ENCODE results near the gene FLAD1.

Gene FLAD1

GRCh38 chr1:155026588-155026987, 43.4 kb downstream of the FLAD1 start (continued):
- TF ChIP-seq ZNF311 (tag by site-specific recombination; IDR thresholded peaks at IDR 0.05; ENCODE audit: borderline replicate concordance): no peak

GRCh38 chr1:155029513-155030242, 46.5 kb downstream of the FLAD1 start:
- H3K9me3 ChIP-seq (ENCODE audit: control insufficient read depth, insufficient read depth, low read depth, low read length): no peaks in the 10 kb centered on the region
- CTCF ChIA-PET: interaction anchor here (0.7 to 1.4 kb wide), 5 partner anchors 8 to 143 kb away, joined by 3 to 6 read pairs (median 4); partner anchors contain the start of genes FLAD1 and KRTCAP2
- H3K36me3 ChIP-seq (ENCODE audit: control insufficient read depth in 2 of 2, insufficient read depth in 1 of 2, low read length in 2 of 2): no peaks in the 10 kb centered on the region
- H3K4me3 ChIP-seq (ENCODE audit: low read depth, low read length): no peak overlapping the region
- H3K4me1 ChIP-seq (ENCODE audit: control insufficient read depth, insufficient read depth, low read length): no peaks in the 10 kb centered on the region
- no peak overlapping the region for H3K27ac ChIP-seq (ENCODE audit: extremely low read depth, low read depth, low read length)
- no peak for TF ChIP-seq ZNF555 (tag by site-specific recombination; conservative IDR thresholded peaks at IDR 0.05)
- TF ChIP-seq ZNF138 (tag by site-specific recombination; IDR thresholded peaks at IDR 0.05; ENCODE audit: borderline replicate concordance): no peak
- no peak for TF ChIP-seq KLF10 (tag by site-specific recombination; IDR thresholded peaks at IDR 0.05)
- no peak for TF ChIP-seq ZNF529 (tag by site-specific recombination; IDR thresholded peaks at IDR 0.05; ENCODE audit: insufficient replicate concordance)
- TF ChIP-seq SCRT1 (tag by site-specific recombination; IDR thresholded peaks at IDR 0.05; ENCODE audit: borderline replicate concordance): no peak
- no peak for TF ChIP-seq SCRT2 (tag by site-specific recombination; IDR thresholded peaks at IDR 0.05)
- no peak for TF ChIP-seq HOXC10 (CRISPR knock-in tag; IDR thresholded peaks at IDR 0.05)
- TF ChIP-seq SETDB1 (IDR thresholded peaks at IDR 0.05; ENCODE audit: insufficient read length, low read length): no peak
- no peak for TF ChIP-seq OVOL3 (tag by site-specific recombination; IDR thresholded peaks at IDR 0.05)
- no peak for TF ChIP-seq ZNF26 (tag by site-specific recombination; IDR thresholded peaks at IDR 0.05)
- no peak for TF ChIP-seq ZNF670 (tag by site-specific recombination; IDR thresholded peaks at IDR 0.05; ENCODE audit: low read depth)
- no peak for TF ChIP-seq ZNF837 (tag by site-specific recombination; IDR thresholded peaks at IDR 0.05)
- TF ChIP-seq AEBP2 (tag by site-specific recombination; IDR thresholded peaks at IDR 0.05; ENCODE audit: borderline replicate concordance): no peak
- no peak for TF ChIP-seq ZNF510 (tag by site-specific recombination; IDR thresholded peaks at IDR 0.05; ENCODE audit: insufficient replicate concordance)
- TF ChIP-seq ZNF37A (tag by site-specific recombination; IDR thresholded peaks at IDR 0.05): no peak
- no peak for TF ChIP-seq ZNF623 (tag by site-specific recombination; IDR thresholded peaks at IDR 0.05)
- no peak for TF ChIP-seq ZNF146 (tag by site-specific recombination; IDR thresholded peaks at IDR 0.05)
- no peak for TF ChIP-seq ZNF624 (tag by site-specific recombination; IDR thresholded peaks at IDR 0.05)
- no peak for TF ChIP-seq ZNF302 (tag by site-specific recombination; IDR thresholded peaks at IDR 0.05; ENCODE audit: low read depth)
- TF ChIP-seq ZNF777 (tag by site-specific recombination; IDR thresholded peaks at IDR 0.05; ENCODE audit: borderline replicate concordance): no peak
- POLR2A ChIA-PET: interaction anchor here (1.3 kb wide), 1 partner anchor 36 kb away, joined by 3 read pairs; no protein-coding TSS in a partner anchor

Data from HEK293 (cell line).